Activated T-helper 1 cell treated with anti-CD3 and anti-CD28 coated beads, Interleukin-12 subunit alpha, Interleukin-12 subunit beta, Interleukin-2, Interleukin-4 antibody, amounts not matched to agents 30 ng/mL and 10 ng/mL and 1 ng/mL, durations not matched to agents 14 hours and 24 hours and 36 hours (primary cell): ENCODE data around the gene C1QB. TPM values are rescaled to one million over a fixed set of nuclear protein-coding genes. Genes with fewer than 3 reads are reported as not detected.
A peak's percentile ranks its signal among the peaks of the same experiment; 100 is the strongest.

Source experiments
- DNase-seq: peaks from one replicate; pipeline ENCODE4 v3.0.0; 2021; ENCODE audit warnings: low spot score
- H3K27ac Mint-ChIP-seq: one replicate; pipeline ENCODE4 v1.8.0; 2021; ENCODE audit warnings: mild to moderate bottlenecking, mixed read lengths
- H3K27me3 Mint-ChIP-seq: one replicate; pipeline ENCODE4 v1.8.0; 2022; ENCODE audit warnings: mild to moderate bottlenecking, moderate library complexity, mixed read lengths; ENCODE audit not compliant: insufficient read depth
- H3K36me3 Mint-ChIP-seq: one replicate; pipeline ENCODE4 v1.8.0; 2021; ENCODE audit warnings: low read depth, mixed read lengths
- H3K4me1 Mint-ChIP-seq: one replicate; pipeline ENCODE4 v1.8.0; 2021; ENCODE audit warnings: low read depth, mixed read lengths
- H3K4me3 Mint-ChIP-seq: one replicate; pipeline ENCODE4 v1.8.0; 2021; ENCODE audit warnings: mild to moderate bottlenecking, moderate library complexity, mixed read lengths
- H3K9me3 Mint-ChIP-seq: one replicate; pipeline ENCODE4 v1.8.0; 2021; ENCODE audit warnings: mixed read lengths
- intact Hi-C: fragments of 100-400 bp; cut with micrococcal nuclease; formaldehyde crosslinking; loops from one replicate; pipeline ENCODE4 v1.15.1; 2024
- total RNA-seq: library from RNA; stranded (reverse); gene quantifications from 2 replicates; pipeline ENCODE4 v1.2.3, GENCODE V29; 2022

Gene C1QB
- not detected in 2 replicates for total RNA-seq

GRCh38 chr1:22652881-22653316 lies at the start of gene C1QB:
TSS of gene C1QB (plus strand) at chr1:22653236. CDS start at chr1:22659463, 6,227 bp downstream.
- no peak for DNase-seq
- no peaks in the 10 kb centered on the region for H3K36me3 Mint-ChIP-seq
- H3K27me3 Mint-ChIP-seq, result peaks cover 4% of the 10 kb centered on the region
- no peaks in the 10 kb centered on the region for H3K4me1 Mint-ChIP-seq
- H3K27ac Mint-ChIP-seq, result no peak within 1 kb of the TSS
- H3K4me3 Mint-ChIP-seq, result no peak within 1 kb of the TSS
- no peaks in the 10 kb centered on the region for H3K9me3 Mint-ChIP-seq
- intact Hi-C loops, result no loop called here

- Mint-ChIP-seq H3K27me3 (peaks cover 14% of the 10 kb centered on the region), H3K36me3 (no peaks in the 10 kb centered on the region), H3K27ac (no peak overlapping the region), H3K4me1 (no peaks in the 10 kb centered on the region), H3K4me3 (no peak overlapping the region), H3K9me3 (no peaks in the 10 kb centered on the region)
- intact Hi-C loops, result no loop called here
- no peak for DNase-seq
These were observed 46.9 kb upstream of the C1QB start for GRCh38 chr1:22606161-22606560.

GRCh38 chr1:22607154-22607553 lies 45.9 kb upstream of the C1QB start:
- peaks cover 14% of the 10 kb centered on the region for H3K27me3 Mint-ChIP-seq
- intact Hi-C loops, result no loop called here
- H3K4me1 Mint-ChIP-seq, result no peaks in the 10 kb centered on the region
- no peaks in the 10 kb centered on the region for H3K9me3 Mint-ChIP-seq
- DNase-seq, result no peak
- no peak overlapping the region for H3K4me3 Mint-ChIP-seq
- H3K36me3 Mint-ChIP-seq, result no peaks in the 10 kb centered on the region
- no peak overlapping the region for H3K27ac Mint-ChIP-seq

GRCh38 chr1:22608361-22608760 lies 44.7 kb upstream of the C1QB start:
- Mint-ChIP-seq H3K36me3 (no peaks in the 10 kb centered on the region), H3K9me3 (no peaks in the 10 kb centered on the region), H3K4me3 (no peak overlapping the region), H3K27ac (no peak overlapping the region), H3K4me1 (no peaks in the 10 kb centered on the region), H3K27me3 (peaks cover 14% of the 10 kb centered on the region)
- intact Hi-C loops, result no loop called here
- no peak for DNase-seq

GRCh38 chr1:22609291-22609690 lies 43.7 kb upstream of the C1QB start:
- DNase-seq, result no peak
- Mint-ChIP-seq H3K4me1 (no peaks in the 10 kb centered on the region), H3K27me3 (peaks cover 13% of the 10 kb centered on the region), H3K27ac (no peak overlapping the region), H3K36me3 (no peaks in the 10 kb centered on the region), H3K9me3 (no peaks in the 10 kb centered on the region), H3K4me3 (no peak overlapping the region)
- intact Hi-C loops, result no loop called here

GRCh38 chr1:22611530-22611947 lies 41.5 kb upstream of the C1QB start:
- intact Hi-C loops, result no loop called here
- peak; percentile 6 for DNase-seq

GRCh38 chr1:22612671-22613571 lies 40.1 kb upstream of the C1QB start:
- no peak overlapping the region for H3K27ac Mint-ChIP-seq
- DNase-seq, result no peak
- no peaks in the 10 kb centered on the region for H3K36me3 Mint-ChIP-seq
- no peaks in the 10 kb centered on the region for H3K4me1 Mint-ChIP-seq
- H3K9me3 Mint-ChIP-seq, result no peaks in the 10 kb centered on the region
- H3K4me3 Mint-ChIP-seq, result no peak overlapping the region
- H3K27me3 Mint-ChIP-seq, result peaks cover 5% of the 10 kb centered on the region
- intact Hi-C loops, result no loop called here

More at GRCh38 chr1:22611530-22611947, 41.5 kb upstream of the C1QB start:
- Mint-ChIP-seq H3K4me3 (no peak overlapping the region), H3K4me1 (no peaks in the 10 kb centered on the region), H3K27ac (no peak overlapping the region), H3K9me3 (no peaks in the 10 kb centered on the region), H3K27me3 (peaks cover 6% of the 10 kb centered on the region), H3K36me3 (no peaks in the 10 kb centered on the region)

- Mint-ChIP-seq H3K9me3 (no peaks in the 10 kb centered on the region), H3K36me3 (no peaks in the 10 kb centered on the region), H3K27me3 (peaks cover 6% of the 10 kb centered on the region), H3K4me1 (no peaks in the 10 kb centered on the region), H3K27ac (no peak overlapping the region), H3K4me3 (no peak overlapping the region)
- DNase-seq, result no peak
- intact Hi-C loops, result no loop called here
These were observed 39.5 kb upstream of the C1QB start for GRCh38 chr1:22613572-22613918.

GRCh38 chr1:22613951-22614350 lies 39.1 kb upstream of the C1QB start:
- no peaks in the 10 kb centered on the region for H3K9me3 Mint-ChIP-seq
- intact Hi-C loops, result no loop called here
- H3K27me3 Mint-ChIP-seq, result peaks cover 6% of the 10 kb centered on the region
- H3K4me3 Mint-ChIP-seq, result no peak overlapping the region
- H3K36me3 Mint-ChIP-seq, result no peaks in the 10 kb centered on the region
- no peaks in the 10 kb centered on the region for H3K4me1 Mint-ChIP-seq
- DNase-seq, result no peak
- no peak overlapping the region for H3K27ac Mint-ChIP-seq

GRCh38 chr1:22615886-22616285 lies 37.1 kb upstream of the C1QB start:
- no peak for DNase-seq
- H3K9me3 Mint-ChIP-seq, result no peaks in the 10 kb centered on the region
- H3K27me3 Mint-ChIP-seq, result peaks cover 6% of the 10 kb centered on the region
- intact Hi-C loops, result no loop called here
- H3K36me3 Mint-ChIP-seq, result no peaks in the 10 kb centered on the region
- no peak overlapping the region for H3K4me3 Mint-ChIP-seq
- H3K4me1 Mint-ChIP-seq, result no peaks in the 10 kb centered on the region
- no peak overlapping the region for H3K27ac Mint-ChIP-seq

GRCh38 chr1:22616571-22616970 lies 36.5 kb upstream of the C1QB start:
- no peak overlapping the region for H3K4me3 Mint-ChIP-seq
- intact Hi-C loops, result no loop called here

GRCh38 chr1:22618056-22618455 lies 35.0 kb upstream of the C1QB start:
- peaks cover 6% of the 10 kb centered on the region for H3K27me3 Mint-ChIP-seq

More at GRCh38 chr1:22616571-22616970, 36.5 kb upstream of the C1QB start:
- Mint-ChIP-seq H3K9me3 (no peaks in the 10 kb centered on the region), H3K36me3 (no peaks in the 10 kb centered on the region), H3K27me3 (peaks cover 6% of the 10 kb centered on the region), H3K4me1 (no peaks in the 10 kb centered on the region), H3K27ac (no peak overlapping the region)
- DNase-seq, result no peak

GRCh38 chr1:22619252-22619651 lies 33.8 kb upstream of the C1QB start:
- no peaks in the 10 kb centered on the region for H3K36me3 Mint-ChIP-seq
- no peak overlapping the region for H3K4me3 Mint-ChIP-seq

More at GRCh38 chr1:22618056-22618455, 35.0 kb upstream of the C1QB start:
- Mint-ChIP-seq H3K4me1 (no peaks in the 10 kb centered on the region), H3K36me3 (no peaks in the 10 kb centered on the region), H3K4me3 (no peak overlapping the region), H3K27ac (no peak overlapping the region), H3K9me3 (no peaks in the 10 kb centered on the region)
- no peak for DNase-seq
- intact Hi-C loops, result no loop called here

More at GRCh38 chr1:22619252-22619651, 33.8 kb upstream of the C1QB start:
- intact Hi-C loops, result no loop called here
- no peaks in the 10 kb centered on the region for H3K9me3 Mint-ChIP-seq
- no peak overlapping the region for H3K27ac Mint-ChIP-seq
- H3K27me3 Mint-ChIP-seq, result peaks cover 6% of the 10 kb centered on the region
- DNase-seq, result no peak
- H3K4me1 Mint-ChIP-seq, result no peaks in the 10 kb centered on the region
